HepG2 (cell line): Measurements from ENCODE around the gene CCDC38. TPM values are rescaled to one million over a fixed set of nuclear protein-coding genes. Genes with fewer than 3 reads are reported as not detected.

Experiments used
- CBFB ChIP-seq: sonication (generic); formaldehyde crosslinking; IDR thresholded peaks from 2 replicates; pipeline ENCODE4 v1.4.0; 2020; ENCODE audit warnings: missing genetic modification reagents
- ISX ChIP-seq: sonication (generic); formaldehyde crosslinking; conservative IDR thresholded peaks from 2 replicates; pipeline ENCODE4 v1.5.0; 2020; ENCODE audit warnings: missing genetic modification reagents
- NFAT5 ChIP-seq: sonication (generic); formaldehyde crosslinking; IDR thresholded peaks from 2 replicates; pipeline ENCODE4 v1.4.0; 2020; ENCODE audit warnings: missing genetic modification reagents
- NKX3-1 ChIP-seq: sonication (generic); formaldehyde crosslinking; IDR thresholded peaks from 2 replicates; pipeline ENCODE4 v1.5.0; 2020; ENCODE audit warnings: missing genetic modification reagents
- RBFOX2 ChIP-seq: fragments of 200-400 bp; formaldehyde crosslinking; IDR thresholded peaks from 2 replicates; pipeline ENCODE4 v1.6.1; 2017; ENCODE audit warnings: low read depth, mild to moderate bottlenecking, low read length
- TCF7 ChIP-seq: sonication (generic); IDR thresholded peaks from 2 replicates; pipeline ENCODE4 v1.6.1; 2016; ENCODE audit warnings: antibody characterized with exemption, low read depth
- ZBTB7B ChIP-seq: sonication (generic); formaldehyde crosslinking; IDR thresholded peaks from 2 replicates; pipeline ENCODE4 v1.4.0; 2020; ENCODE audit warnings: missing genetic modification reagents
- ZFX ChIP-seq: sonication (generic); formaldehyde crosslinking; IDR thresholded peaks from 2 replicates; pipeline ENCODE4 v1.4.0; 2020; ENCODE audit warnings: mild to moderate bottlenecking, low read depth, missing genetic modification reagents, moderate library complexity
- ZNF232 ChIP-seq: sonication (generic); formaldehyde crosslinking; IDR thresholded peaks from 2 replicates; pipeline ENCODE4 v1.4.0; 2020; ENCODE audit warnings: missing genetic modification reagents, borderline replicate concordance
- ZNF354B ChIP-seq: sonication (generic); formaldehyde crosslinking; IDR thresholded peaks from 2 replicates; pipeline ENCODE4 v1.8.0; 2022; ENCODE audit warnings: mild to moderate bottlenecking, missing genetic modification reagents
- ZNF775 ChIP-seq: sonication (generic); formaldehyde crosslinking; IDR thresholded peaks from 2 replicates; pipeline ENCODE4 v1.4.0; 2020; ENCODE audit warnings: missing genetic modification reagents, mild to moderate bottlenecking, moderate library complexity, borderline replicate concordance
- ZNF792 ChIP-seq: IDR thresholded peaks from 2 replicates; pipeline ENCODE4 v1.6.1; 2016
- polyA plus RNA-seq, 8 experiments: library from polyadenylated mRNA; depleted of rRNA in 3 of 8; stranded (reverse) in 7 of 8; unstranded in 1 of 8; fragments of >200 nt; fragmentation: Illumina TruSeq in 4 of 8; extraction: Trizol in 4 of 8; gene quantifications; 2 replicates each; pipeline versions ENCODE4 v1.2.1 to v1.2.3, GENCODE V29; 2011 to 2016; ENCODE audit warnings: low read depth in 4 of 8, missing spikeins in 1 of 8, mixed read lengths in 1 of 8; ENCODE audit not compliant: insufficient read depth in 1 of 8
- total RNA-seq, 5 experiments: library from RNA; depleted of rRNA; stranded (reverse); fragments of >200 nt; fragmentation: Illumina TruSeq; extraction: Trizol; gene quantifications; 2 replicates each; pipeline ENCODE4 v1.2.3, GENCODE V29; 2016; ENCODE audit warnings: low read depth in 1 of 5
- TF ChIP-seq, protein P1 (sequence below): sonication (generic); formaldehyde crosslinking; IDR thresholded peaks from 2 replicates; pipeline ENCODE4 v1.9.0; 2021; ENCODE audit warnings: missing genetic modification reagents, borderline replicate concordance
- TF ChIP-seq, protein P2 (sequence below), 2 experiments: fragments of 450-650 bp in 1 of 2; sonication (generic) in 1 of 2; formaldehyde crosslinking in 1 of 2; IDR thresholded peaks; 2 replicates each; pipeline versions ENCODE4 v1.6.1 to v1.8.0; 2016 to 2022; ENCODE audit warnings: antibody characterized with exemption in 1 of 2, mild to moderate bottlenecking in 1 of 2, missing genetic modification reagents in 1 of 2

The CCDC38 gene
- total and polyA plus RNA-seq, 2 of the 13 experiments (the other 11 are each of a cell fraction or from before 2014, with no cell fraction given), result 0.24 to 0.32 TPM

DNA sequence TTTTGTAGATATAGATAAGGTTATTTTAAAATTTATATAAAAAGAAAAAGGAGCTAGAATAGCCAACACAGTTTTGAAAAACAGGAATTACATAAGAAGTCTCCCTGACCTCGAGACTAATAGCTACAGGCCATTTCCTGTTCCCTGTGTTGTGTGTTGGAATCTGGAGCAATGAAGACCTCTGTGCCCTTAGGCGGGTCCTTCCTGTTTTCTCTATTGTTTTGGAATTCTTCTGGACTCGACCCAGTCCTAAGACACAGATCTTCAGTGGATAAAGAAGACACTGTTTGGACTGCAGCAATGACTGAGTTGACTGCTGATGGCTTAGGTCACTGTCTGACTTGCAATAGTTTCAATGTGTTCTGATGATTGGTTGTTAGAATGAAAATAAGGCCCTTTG lies 57.4 kb downstream of the CCDC38 start (continued):
- TF ChIP-seq NFAT5, result no peak
- no peak for TF ChIP-seq ZNF354B (CRISPR knock-in tag)
- no peak for TF ChIP-seq CBFB (CRISPR knock-in tag)
- TF ChIP-seq ZFX (CRISPR knock-in tag), result no peak
- TF ChIP-seq ISX (CRISPR knock-in tag), result no peak
- no peak for TF ChIP-seq NKX3-1 (CRISPR knock-in tag)
- TF ChIP-seq, protein P1, sequence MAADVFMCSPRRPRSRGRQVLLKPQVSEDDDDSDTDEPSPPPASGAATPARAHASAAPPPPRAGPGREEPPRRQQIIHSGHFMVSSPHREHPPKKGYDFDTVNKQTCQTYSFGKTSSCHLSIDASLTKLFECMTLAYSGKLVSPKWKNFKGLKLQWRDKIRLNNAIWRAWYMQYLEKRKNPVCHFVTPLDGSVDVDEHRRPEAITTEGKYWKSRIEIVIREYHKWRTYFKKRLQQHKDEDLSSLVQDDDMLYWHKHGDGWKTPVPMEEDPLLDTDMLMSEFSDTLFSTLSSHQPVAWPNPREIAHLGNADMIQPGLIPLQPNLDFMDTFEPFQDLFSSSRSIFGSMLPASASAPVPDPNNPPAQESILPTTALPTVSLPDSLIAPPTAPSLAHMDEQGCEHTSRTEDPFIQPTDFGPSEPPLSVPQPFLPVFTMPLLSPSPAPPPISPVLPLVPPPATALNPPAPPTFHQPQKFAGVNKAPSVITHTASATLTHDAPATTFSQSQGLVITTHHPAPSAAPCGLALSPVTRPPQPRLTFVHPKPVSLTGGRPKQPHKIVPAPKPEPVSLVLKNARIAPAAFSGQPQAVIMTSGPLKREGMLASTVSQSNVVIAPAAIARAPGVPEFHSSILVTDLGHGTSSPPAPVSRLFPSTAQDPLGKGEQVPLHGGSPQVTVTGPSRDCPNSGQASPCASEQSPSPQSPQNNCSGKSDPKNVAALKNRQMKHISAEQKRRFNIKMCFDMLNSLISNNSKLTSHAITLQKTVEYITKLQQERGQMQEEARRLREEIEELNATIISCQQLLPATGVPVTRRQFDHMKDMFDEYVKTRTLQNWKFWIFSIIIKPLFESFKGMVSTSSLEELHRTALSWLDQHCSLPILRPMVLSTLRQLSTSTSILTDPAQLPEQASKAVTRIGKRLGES (CRISPR knock-in tag), result no peak
- no peak for TF ChIP-seq ZNF232 (CRISPR knock-in tag)
- TF ChIP-seq RBFOX2, result no peak
- TF ChIP-seq ZNF792 (CRISPR knock-in tag), result no peak
- TF ChIP-seq ZBTB7B (CRISPR knock-in tag), result no peak
- TF ChIP-seq TCF7, result no peak
- TF ChIP-seq, protein P2, sequence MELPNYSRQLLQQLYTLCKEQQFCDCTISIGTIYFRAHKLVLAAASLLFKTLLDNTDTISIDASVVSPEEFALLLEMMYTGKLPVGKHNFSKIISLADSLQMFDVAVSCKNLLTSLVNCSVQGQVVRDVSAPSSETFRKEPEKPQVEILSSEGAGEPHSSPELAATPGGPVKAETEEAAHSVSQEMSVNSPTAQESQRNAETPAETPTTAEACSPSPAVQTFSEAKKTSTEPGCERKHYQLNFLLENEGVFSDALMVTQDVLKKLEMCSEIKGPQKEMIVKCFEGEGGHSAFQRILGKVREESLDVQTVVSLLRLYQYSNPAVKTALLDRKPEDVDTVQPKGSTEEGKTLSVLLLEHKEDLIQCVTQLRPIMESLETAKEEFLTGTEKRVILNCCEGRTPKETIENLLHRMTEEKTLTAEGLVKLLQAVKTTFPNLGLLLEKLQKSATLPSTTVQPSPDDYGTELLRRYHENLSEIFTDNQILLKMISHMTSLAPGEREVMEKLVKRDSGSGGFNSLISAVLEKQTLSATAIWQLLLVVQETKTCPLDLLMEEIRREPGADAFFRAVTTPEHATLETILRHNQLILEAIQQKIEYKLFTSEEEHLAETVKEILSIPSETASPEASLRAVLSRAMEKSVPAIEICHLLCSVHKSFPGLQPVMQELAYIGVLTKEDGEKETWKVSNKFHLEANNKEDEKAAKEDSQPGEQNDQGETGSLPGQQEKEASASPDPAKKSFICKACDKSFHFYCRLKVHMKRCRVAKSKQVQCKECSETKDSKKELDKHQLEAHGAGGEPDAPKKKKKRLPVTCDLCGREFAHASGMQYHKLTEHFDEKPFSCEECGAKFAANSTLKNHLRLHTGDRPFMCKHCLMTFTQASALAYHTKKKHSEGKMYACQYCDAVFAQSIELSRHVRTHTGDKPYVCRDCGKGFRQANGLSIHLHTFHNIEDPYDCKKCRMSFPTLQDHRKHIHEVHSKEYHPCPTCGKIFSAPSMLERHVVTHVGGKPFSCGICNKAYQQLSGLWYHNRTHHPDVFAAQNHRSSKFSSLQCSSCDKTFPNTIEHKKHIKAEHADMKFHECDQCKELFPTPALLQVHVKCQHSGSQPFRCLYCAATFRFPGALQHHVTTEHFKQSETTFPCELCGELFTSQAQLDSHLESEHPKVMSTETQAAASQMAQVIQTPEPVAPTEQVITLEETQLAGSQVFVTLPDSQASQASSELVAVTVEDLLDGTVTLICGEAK (IDR thresholded peaks at IDR 0.05), result no peak
- TF ChIP-seq, protein P2 (CRISPR knock-in tag; IDR thresholded peaks at IDR 0.05), result no peak
- no peak for TF ChIP-seq ZNF775
